ENCODE measurements around the gene SLC25A13.

Gene SLC25A13

GRCh38 chr7:96303686-96304443 lies 18.0 kb downstream of the SLC25A13 start:
- Histone ChIP-seq H3K4me3 (replicated peaks; ENCODE audit: insufficient read depth, low read length) (no peak overlapping the region), H3K27ac (replicated peaks) (no peak overlapping the region), H3K27me3 (ENCODE audit: insufficient read depth, poor library complexity, severe bottlenecking) (no peaks in the 10 kb centered on the region)
- no peak for TF ChIP-seq SPI1 (IDR thresholded peaks at IDR 0.05; ENCODE audit: borderline replicate concordance, low read depth)
- no peak for TF ChIP-seq GABPA (IDR thresholded peaks at IDR 0.05; ENCODE audit: low read depth)
- no peak for TF ChIP-seq POLR2AphosphoS5 (IDR thresholded peaks at IDR 0.05; ENCODE audit: low read depth)
- no peak for TF ChIP-seq CTCF (IDR thresholded peaks at IDR 0.05; ENCODE audit: insufficient read depth, low read length)
- TF ChIP-seq REST (IDR thresholded peaks at IDR 0.05; ENCODE audit: insufficient replicate concordance, low read depth): no peak
- DNase-seq (ENCODE audit: low read depth in 1 of 2, low spot score in 1 of 2): no peak

GRCh38 chr7:96303105-96303685 lies 18.7 kb downstream of the SLC25A13 start:
- Histone ChIP-seq H3K4me3 (replicated peaks; ENCODE audit: insufficient read depth, low read length) (no peak overlapping the region), H3K27me3 (ENCODE audit: insufficient read depth, poor library complexity, severe bottlenecking) (no peaks in the 10 kb centered on the region), H3K27ac (replicated peaks) (no peak overlapping the region)
- no peak for DNase-seq (ENCODE audit: low read depth in 1 of 2, low spot score in 1 of 2)
- TF ChIP-seq POLR2AphosphoS5 (IDR thresholded peaks at IDR 0.05; ENCODE audit: low read depth) (no peak), REST (IDR thresholded peaks at IDR 0.05; ENCODE audit: insufficient replicate concordance, low read depth) (no peak)

GRCh38 chr7:96300986-96301385 lies 20.9 kb downstream of the SLC25A13 start:
- DNase-seq (ENCODE audit: low read depth in 1 of 2, low spot score in 1 of 2): no peak

More at GRCh38 chr7:96300986-96301385, 20.9 kb downstream of the SLC25A13 start:
- no peak overlapping the region for H3K27ac ChIP-seq (replicated peaks)
- H3K27me3 ChIP-seq (ENCODE audit: insufficient read depth, poor library complexity, severe bottlenecking): no peaks in the 10 kb centered on the region
- H3K4me3 ChIP-seq (replicated peaks; ENCODE audit: insufficient read depth, low read length): no peak overlapping the region
- TF ChIP-seq POLR2AphosphoS5 (IDR thresholded peaks at IDR 0.05; ENCODE audit: low read depth): no peak
- TF ChIP-seq REST (IDR thresholded peaks at IDR 0.05; ENCODE audit: insufficient replicate concordance, low read depth): no peak
- TF ChIP-seq CTCF (IDR thresholded peaks at IDR 0.05; ENCODE audit: insufficient read depth, low read length): no peak
- TF ChIP-seq GABPA (IDR thresholded peaks at IDR 0.05; ENCODE audit: low read depth): no peak
- no peak for TF ChIP-seq SPI1 (IDR thresholded peaks at IDR 0.05; ENCODE audit: borderline replicate concordance, low read depth)

Measured in HL-60 (cell line).